ENCODE data around the gene ACTR2.
"Not testable (repeated sequence)": the region's sequence is repeated elsewhere in the genome, so short reads cannot be mapped to it uniquely, and the experiment has no call there.

The ACTR2 gene

DNA sequence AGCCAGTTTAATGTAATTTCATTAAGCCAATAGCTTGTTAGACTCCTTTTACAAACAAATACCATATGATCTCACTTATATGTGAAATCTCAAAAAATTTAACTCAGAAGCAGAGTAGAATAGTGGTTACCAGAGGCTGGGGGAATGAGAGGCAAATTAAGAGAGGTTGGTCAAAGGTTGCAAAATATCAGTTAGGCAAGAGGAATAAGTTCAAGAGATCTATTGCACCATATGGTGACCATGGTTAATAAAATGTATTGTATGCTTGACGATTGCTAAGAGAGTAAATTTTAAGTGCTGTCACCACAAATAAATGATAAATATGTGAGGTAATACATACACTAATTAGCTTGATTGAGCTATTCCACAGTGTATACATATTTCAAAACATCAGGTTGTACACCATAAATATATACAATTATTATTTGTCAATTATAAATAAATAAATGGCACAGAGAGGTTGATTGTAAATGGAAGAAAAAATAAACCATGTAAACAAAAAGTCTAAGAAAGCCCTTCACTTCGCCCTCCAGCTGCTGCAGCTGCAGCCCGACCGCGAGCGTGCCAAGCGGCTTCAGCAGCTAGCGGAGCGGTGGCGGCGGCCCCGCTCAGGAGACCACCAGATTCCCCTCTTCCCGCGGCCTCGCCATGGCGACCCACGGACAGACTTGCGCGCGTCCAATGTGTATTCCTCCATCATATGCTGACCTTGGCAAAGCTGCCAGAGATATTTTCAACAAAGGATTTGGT, 23.0 kb upstream of the ACTR2 start:
- Histone ChIP-seq H3K9ac (ENCODE audit: low read depth, low read length) (peak overlapping the region; percentile 59), H3K4me1 (ENCODE audit: control insufficient read depth, insufficient read depth, low read length) (peaks cover 7% of the 10 kb centered on the region), H3K4me3 (ENCODE audit: low read length) (peak overlapping the region; percentile 35)

DNA sequence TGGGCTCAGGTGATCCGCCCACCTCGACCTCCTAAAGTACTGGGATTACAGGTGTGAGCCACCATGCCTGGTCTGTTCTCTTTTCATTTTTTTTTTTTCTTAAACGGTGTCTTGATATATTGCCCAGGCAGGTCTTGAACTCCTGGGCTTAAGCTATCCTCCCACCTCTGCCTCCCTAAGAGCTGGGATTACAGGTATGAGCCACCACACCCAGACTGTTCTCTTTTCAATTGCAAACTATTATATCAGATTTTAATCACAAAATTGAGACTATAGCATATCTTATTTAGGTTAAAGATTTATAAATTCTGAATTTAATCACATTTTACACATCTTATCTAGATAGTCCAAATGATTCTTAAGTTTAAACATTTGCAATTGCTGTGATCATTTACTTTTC, 15.5 kb upstream of the ACTR2 start:
- Histone ChIP-seq H3K4me3 (ENCODE audit: low read length) (no peak overlapping the region), H3K36me3 (ENCODE audit: insufficient read depth, low read length) (no peaks in the 10 kb centered on the region), H3K9ac (ENCODE audit: low read depth, low read length) (no peak overlapping the region), H3K27me3 (ENCODE audit: control insufficient read depth, insufficient read depth, low read length) (no peaks in the 10 kb centered on the region), H3K9me3 (replicated peaks; ENCODE audit: low read length) (no peaks in the 10 kb centered on the region), H3K4me2 (ENCODE audit: low read length) (no peak overlapping the region), H3K4me1 (ENCODE audit: control insufficient read depth, insufficient read depth, low read length) (no peaks in the 10 kb centered on the region)

More for the DNA sequence above, 23.0 kb upstream of the ACTR2 start:
- Histone ChIP-seq H3K36me3 (ENCODE audit: insufficient read depth, low read length) (no peaks in the 10 kb centered on the region), H3K4me2 (ENCODE audit: low read length) (no peak overlapping the region), H3K9me3 (replicated peaks; ENCODE audit: low read length) (no peaks in the 10 kb centered on the region), H3K27me3 (ENCODE audit: control insufficient read depth, insufficient read depth, low read length) (no peaks in the 10 kb centered on the region)

DNA sequence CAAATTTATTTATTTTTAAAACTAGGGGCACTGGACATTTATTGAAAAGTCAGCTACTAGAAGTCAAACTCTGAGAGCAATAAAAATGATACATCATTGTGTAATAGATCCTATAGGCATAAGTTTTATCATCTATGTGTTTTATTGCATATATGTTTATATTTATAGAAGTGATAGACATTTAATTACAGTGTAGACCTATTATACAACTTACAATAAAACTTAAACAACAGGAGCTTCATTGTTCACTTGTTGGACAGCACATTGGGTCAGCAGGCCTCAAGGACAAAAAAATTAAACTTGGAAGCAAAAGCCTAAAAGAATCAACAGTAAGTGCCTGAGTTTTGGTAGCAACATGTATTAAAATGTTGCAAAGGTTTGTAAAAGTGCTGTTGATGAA, 15.0 kb upstream of the ACTR2 start:
- Histone ChIP-seq H3K4me2 (ENCODE audit: low read length) (no peak overlapping the region), H3K4me1 (ENCODE audit: control insufficient read depth, insufficient read depth, low read length) (no peaks in the 10 kb centered on the region), H3K9me3 (replicated peaks; ENCODE audit: low read length) (no peaks in the 10 kb centered on the region), H3K4me3 (ENCODE audit: low read length) (no peak overlapping the region), H3K27me3 (ENCODE audit: control insufficient read depth, insufficient read depth, low read length) (no peaks in the 10 kb centered on the region), H3K36me3 (ENCODE audit: insufficient read depth, low read length) (no peaks in the 10 kb centered on the region), H3K9ac (ENCODE audit: low read depth, low read length) (no peak overlapping the region)

GRCh38 chr2:65213035-65213434, 14.6 kb upstream of the ACTR2 start:
- Histone ChIP-seq H3K4me1 (ENCODE audit: control insufficient read depth, insufficient read depth, low read length) (no peaks in the 10 kb centered on the region), H3K4me2 (ENCODE audit: low read length) (no peak overlapping the region), H3K36me3 (ENCODE audit: insufficient read depth, low read length) (no peaks in the 10 kb centered on the region), H3K9me3 (replicated peaks; ENCODE audit: low read length) (no peaks in the 10 kb centered on the region), H3K4me3 (ENCODE audit: low read length) (no peak overlapping the region), H3K27me3 (ENCODE audit: control insufficient read depth, insufficient read depth, low read length) (no peaks in the 10 kb centered on the region), H3K9ac (ENCODE audit: low read depth, low read length) (no peak overlapping the region)

- Histone ChIP-seq H3K4me1 (ENCODE audit: control insufficient read depth, insufficient read depth, low read length) (no peaks in the 10 kb centered on the region), H3K4me2 (ENCODE audit: low read length) (no peak overlapping the region), H3K4me3 (ENCODE audit: low read length) (no peak overlapping the region), H3K27me3 (ENCODE audit: control insufficient read depth, insufficient read depth, low read length) (no peaks in the 10 kb centered on the region), H3K9me3 (replicated peaks; ENCODE audit: low read length) (no peaks in the 10 kb centered on the region), H3K9ac (ENCODE audit: low read depth, low read length) (no peak overlapping the region), H3K36me3 (ENCODE audit: insufficient read depth, low read length) (no peaks in the 10 kb centered on the region)
Measured at GRCh38 chr2:65214361-65214760, 13.3 kb upstream of the ACTR2 start.

- Histone ChIP-seq H3K9ac (ENCODE audit: low read depth, low read length) (no peak overlapping the region), H3K4me2 (ENCODE audit: low read length) (no peak overlapping the region), H3K27me3 (ENCODE audit: control insufficient read depth, insufficient read depth, low read length) (no peaks in the 10 kb centered on the region), H3K9me3 (replicated peaks; ENCODE audit: low read length) (no peaks in the 10 kb centered on the region), H3K4me3 (ENCODE audit: low read length) (no peak overlapping the region), H3K4me1 (ENCODE audit: control insufficient read depth, insufficient read depth, low read length) (no peaks in the 10 kb centered on the region), H3K36me3 (ENCODE audit: insufficient read depth, low read length) (no peaks in the 10 kb centered on the region)
Measured at GRCh38 chr2:65214843-65215242, 12.8 kb upstream of the ACTR2 start.

DNA sequence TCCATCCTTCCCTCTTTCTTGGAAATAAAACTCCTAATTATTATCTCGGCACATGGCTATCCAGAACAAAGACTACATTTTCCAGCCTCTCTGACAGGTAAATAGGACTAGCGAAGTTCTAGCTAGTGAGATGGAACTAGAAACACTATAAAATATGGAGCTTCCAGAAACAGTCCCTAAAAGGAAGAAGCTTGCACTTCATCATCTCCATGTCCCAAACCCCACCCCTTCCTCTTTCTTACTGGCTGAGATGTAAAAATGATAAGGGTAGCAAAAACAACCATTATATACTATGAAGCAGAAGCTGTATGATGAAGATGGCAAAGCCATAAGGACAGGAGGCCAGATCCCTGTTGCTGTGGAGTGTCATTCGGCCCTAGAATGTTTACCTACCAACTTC, 11.7 kb upstream of the ACTR2 start:
- Histone ChIP-seq H3K4me2 (ENCODE audit: low read length) (no peak overlapping the region), H3K36me3 (ENCODE audit: insufficient read depth, low read length) (no peaks in the 10 kb centered on the region), H3K9ac (ENCODE audit: low read depth, low read length) (no peak overlapping the region), H3K4me1 (ENCODE audit: control insufficient read depth, insufficient read depth, low read length) (no peaks in the 10 kb centered on the region), H3K4me3 (ENCODE audit: low read length) (no peak overlapping the region), H3K27me3 (ENCODE audit: control insufficient read depth, insufficient read depth, low read length) (no peaks in the 10 kb centered on the region), H3K9me3 (replicated peaks; ENCODE audit: low read length) (no peaks in the 10 kb centered on the region)

DNA sequence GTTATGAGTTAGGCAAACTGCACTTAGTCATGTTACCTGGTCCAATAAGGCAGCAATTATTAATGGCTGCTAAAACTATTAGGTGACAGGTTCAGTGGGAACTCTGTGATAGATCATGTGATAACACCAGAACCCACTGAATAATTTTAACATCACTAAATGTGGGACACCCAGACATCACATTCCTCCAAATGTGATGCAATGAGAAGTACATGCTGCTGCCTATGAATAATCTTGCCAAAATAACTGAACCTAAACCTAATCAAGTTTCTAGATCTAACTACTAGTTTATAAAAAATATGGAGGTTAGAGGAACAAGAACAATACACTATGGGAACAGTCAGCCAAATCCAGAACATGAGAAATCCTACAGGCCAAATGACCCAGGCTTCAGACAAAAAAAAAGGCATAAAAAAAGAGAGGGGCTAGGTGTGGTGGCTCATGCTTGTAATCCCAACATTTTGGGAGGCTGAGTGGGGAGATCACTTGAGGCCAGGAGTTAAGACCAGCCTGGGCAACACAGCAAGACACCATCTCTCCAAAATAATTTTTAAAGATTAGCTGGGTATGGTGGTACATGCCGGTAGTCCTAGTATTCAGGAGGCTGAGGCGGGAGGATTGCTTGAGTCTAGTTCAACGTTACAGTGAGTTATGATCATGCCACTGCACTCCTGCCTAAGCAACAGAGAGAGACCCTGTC, 7.0 kb upstream of the ACTR2 start:
- H3K4me3 ChIP-seq (ENCODE audit: low read length): no peak overlapping the region
- no peaks in the 10 kb centered on the region for H3K9me3 ChIP-seq (replicated peaks; ENCODE audit: low read length)
- no peak overlapping the region for H3K4me2 ChIP-seq (ENCODE audit: low read length)
- no peaks in the 10 kb centered on the region for H3K4me1 ChIP-seq (ENCODE audit: control insufficient read depth, insufficient read depth, low read length)
- H3K36me3 ChIP-seq (ENCODE audit: insufficient read depth, low read length): no peaks in the 10 kb centered on the region
- H3K27me3 ChIP-seq (ENCODE audit: control insufficient read depth, insufficient read depth, low read length): no peaks in the 10 kb centered on the region
- H3K9ac ChIP-seq (ENCODE audit: low read depth, low read length): no peak overlapping the region

GRCh38 chr2:65221275-65221674, 6.4 kb upstream of the ACTR2 start:
- not testable (repeated sequence) for H3K4me1 ChIP-seq (ENCODE audit: control insufficient read depth, insufficient read depth, low read length); H3K4me2 ChIP-seq (ENCODE audit: low read length); H3K36me3 ChIP-seq (ENCODE audit: insufficient read depth, low read length); H3K9me3 ChIP-seq (replicated peaks; ENCODE audit: low read length); H3K9ac ChIP-seq (ENCODE audit: low read depth, low read length); H3K4me3 ChIP-seq (ENCODE audit: low read length); H3K27me3 ChIP-seq (ENCODE audit: control insufficient read depth, insufficient read depth, low read length)

DNA sequence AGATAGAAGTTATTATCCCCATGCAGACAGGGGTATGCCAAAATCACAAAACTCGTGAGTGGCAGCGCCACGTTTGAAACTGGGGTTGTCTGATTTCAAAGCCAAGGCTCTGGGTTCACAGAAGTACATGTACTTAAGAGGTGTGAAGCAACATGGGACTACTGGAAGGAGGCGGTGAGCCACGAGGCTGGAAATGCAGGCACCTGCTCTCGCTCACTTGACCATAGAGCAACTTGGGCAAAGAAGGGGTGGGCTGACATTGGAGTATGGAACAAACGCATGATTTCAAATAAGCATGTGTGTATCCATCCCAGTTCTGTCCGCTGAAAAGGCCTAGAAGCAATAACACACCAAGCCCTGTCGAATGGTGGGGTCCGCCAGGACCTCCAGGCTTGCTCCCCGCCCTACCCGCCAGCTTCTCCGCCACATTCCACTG, 593 bp upstream of the ACTR2 start:
- Histone ChIP-seq H3K9ac (ENCODE audit: low read depth, low read length) (peak overlapping the region; percentile 99), H3K9me3 (replicated peaks; ENCODE audit: low read length) (no peaks in the 10 kb centered on the region), H3K4me1 (ENCODE audit: control insufficient read depth, insufficient read depth, low read length) (peaks cover 29% of the 10 kb centered on the region), H3K27me3 (ENCODE audit: control insufficient read depth, insufficient read depth, low read length) (no peaks in the 10 kb centered on the region), H3K36me3 (ENCODE audit: insufficient read depth, low read length) (peaks cover 5% of the 10 kb centered on the region), H3K4me2 (ENCODE audit: low read length) (peak overlapping the region; percentile 87), H3K4me3 (ENCODE audit: low read length) (peak overlapping the region; percentile 99)

DNA sequence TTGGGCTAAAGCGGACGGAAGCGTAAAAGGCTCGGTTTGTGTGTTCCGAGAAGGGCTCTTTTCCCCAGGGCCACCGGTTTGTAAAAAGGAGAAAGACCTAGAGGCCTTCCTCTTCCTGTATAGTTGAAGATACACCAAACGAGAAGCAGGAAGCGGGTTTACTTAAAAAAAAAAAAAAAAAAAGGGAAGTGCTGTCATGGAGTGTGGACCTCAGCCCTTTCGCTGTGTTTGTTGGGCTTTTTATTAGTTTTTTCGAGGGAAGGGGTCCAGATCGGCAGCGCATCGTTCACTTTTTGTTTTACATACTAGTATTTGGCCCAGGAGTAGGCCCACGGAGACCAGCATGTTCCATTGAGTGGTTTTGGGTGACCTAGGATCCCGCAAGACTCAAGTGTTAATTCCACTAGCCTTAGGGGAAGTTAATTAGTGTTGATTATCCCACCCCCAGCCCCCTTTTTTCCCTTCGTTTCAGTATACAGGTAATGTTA, 676 bp downstream of the ACTR2 start:
- peak overlapping the region; percentile 99 for H3K4me3 ChIP-seq (ENCODE audit: low read length)
- H3K4me1 ChIP-seq (ENCODE audit: control insufficient read depth, insufficient read depth, low read length): peaks cover 42% of the 10 kb centered on the region
- H3K4me2 ChIP-seq (ENCODE audit: low read length): peak overlapping the region; percentile 95
- H3K9ac ChIP-seq (ENCODE audit: low read depth, low read length): peak overlapping the region; percentile 99
- H3K36me3 ChIP-seq (ENCODE audit: insufficient read depth, low read length): peaks cover 7% of the 10 kb centered on the region
- H3K9me3 ChIP-seq (replicated peaks; ENCODE audit: low read length): no peaks in the 10 kb centered on the region
- no peaks in the 10 kb centered on the region for H3K27me3 ChIP-seq (ENCODE audit: control insufficient read depth, insufficient read depth, low read length)

GRCh38 chr2:65231121-65231520, 3.5 kb downstream of the ACTR2 start:
- Histone ChIP-seq H3K9ac (ENCODE audit: low read depth, low read length) (peak overlapping the region; percentile 68), H3K4me2 (ENCODE audit: low read length) (peak overlapping the region; percentile 71), H3K27me3 (ENCODE audit: control insufficient read depth, insufficient read depth, low read length) (no peaks in the 10 kb centered on the region), H3K4me3 (ENCODE audit: low read length) (peak overlapping the region; percentile 41), H3K9me3 (replicated peaks; ENCODE audit: low read length) (no peaks in the 10 kb centered on the region), H3K4me1 (ENCODE audit: control insufficient read depth, insufficient read depth, low read length) (peaks cover 48% of the 10 kb centered on the region), H3K36me3 (ENCODE audit: insufficient read depth, low read length) (peaks cover 21% of the 10 kb centered on the region)
